ENCODE measurements around the gene ARMC3. TPM values are rescaled to one million over a fixed set of nuclear protein-coding genes. Genes with fewer than 3 reads are reported as not detected.

The ARMC3 gene
- total and polyA plus RNA-seq, 9 of the 15 experiments (the other 6 are each of a cell fraction or from before 2014, with no cell fraction given) = 0.33 to 1.1 (median 0.62) TPM

GRCh38 chr10:23051855-23052331 is 124.0 kb downstream of the ARMC3 start (continued):
- TF ChIP-seq ASH1L (IDR thresholded peaks at IDR 0.05; ENCODE audit: borderline replicate concordance, low read depth, partially characterized antibody) (no peak), LCOR (CRISPR knock-in tag; IDR thresholded peaks at IDR 0.05) (0 out of 2 replicates have a peak, but pooled peaks have one; percentile 47), TFAM (CRISPR knock-in tag; conservative IDR thresholded peaks at IDR 0.05) (no peak), EP300 (IDR thresholded peaks at IDR 0.05; ENCODE audit: low read length) (peak; percentile 73), AFF1 (IDR thresholded peaks at IDR 0.05; ENCODE audit: low read depth in 1 of 2, partially characterized antibody in 2 of 2) (peak in 1 of 2 experiments; percentile 18), RHOXF2B (CRISPR knock-in tag; conservative IDR thresholded peaks at IDR 0.05) (no peak), FOXA3 (CRISPR knock-in tag; conservative IDR thresholded peaks at IDR 0.05 in 1 of 2, IDR thresholded peaks at IDR 0.05 in 1 of 2) (0 out of 4 replicates have a peak, but pooled peaks of 1 of the 2 experiments have one; percentile 6), SMARCA4 (IDR thresholded peaks at IDR 0.05) (peak; percentile 63; the same call in 1 of the 2 replicates)

Measured in K562 (cell line).